ENCODE results near the gene WIPI1.
"Not testable (repeated sequence)": the region's sequence is repeated elsewhere in the genome, so short reads cannot be mapped to it uniquely, and the experiment has no call there.

WIPI1 gene

GRCh38 chr17:68418876-68419275, 38.4 kb downstream of the WIPI1 start:
- H3K36me3 ChIP-seq (replicated peaks) = peaks cover 12% of the 10 kb centered on the region
- H3K27ac ChIP-seq = no peak overlapping the region
- TF ChIP-seq, protein P1, sequence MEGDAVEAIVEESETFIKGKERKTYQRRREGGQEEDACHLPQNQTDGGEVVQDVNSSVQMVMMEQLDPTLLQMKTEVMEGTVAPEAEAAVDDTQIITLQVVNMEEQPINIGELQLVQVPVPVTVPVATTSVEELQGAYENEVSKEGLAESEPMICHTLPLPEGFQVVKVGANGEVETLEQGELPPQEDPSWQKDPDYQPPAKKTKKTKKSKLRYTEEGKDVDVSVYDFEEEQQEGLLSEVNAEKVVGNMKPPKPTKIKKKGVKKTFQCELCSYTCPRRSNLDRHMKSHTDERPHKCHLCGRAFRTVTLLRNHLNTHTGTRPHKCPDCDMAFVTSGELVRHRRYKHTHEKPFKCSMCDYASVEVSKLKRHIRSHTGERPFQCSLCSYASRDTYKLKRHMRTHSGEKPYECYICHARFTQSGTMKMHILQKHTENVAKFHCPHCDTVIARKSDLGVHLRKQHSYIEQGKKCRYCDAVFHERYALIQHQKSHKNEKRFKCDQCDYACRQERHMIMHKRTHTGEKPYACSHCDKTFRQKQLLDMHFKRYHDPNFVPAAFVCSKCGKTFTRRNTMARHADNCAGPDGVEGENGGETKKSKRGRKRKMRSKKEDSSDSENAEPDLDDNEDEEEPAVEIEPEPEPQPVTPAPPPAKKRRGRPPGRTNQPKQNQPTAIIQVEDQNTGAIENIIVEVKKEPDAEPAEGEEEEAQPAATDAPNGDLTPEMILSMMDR (IDR thresholded peaks at IDR 0.05; ENCODE audit: low read depth, low read length, missing control alignments) = no peak
- in situ Hi-C loops (cut with HindIII; ENCODE audit: low pct_ligation_motif_present, low sequenced_read_pairs) = no loop called here
- H3K4me3 ChIP-seq (ENCODE audit: low read depth, low read length) = no peak overlapping the region
- no peak for DNase-seq
- H3K27me3 ChIP-seq (replicated peaks) = no peaks in the 10 kb centered on the region

- no peak for DNase-seq
- H3K4me3 ChIP-seq (ENCODE audit: low read depth, low read length) = no peak overlapping the region
- no peak overlapping the region for H3K27ac ChIP-seq
- TF ChIP-seq, protein P1 (IDR thresholded peaks at IDR 0.05; ENCODE audit: low read depth, low read length, missing control alignments) = no peak
- H3K36me3 ChIP-seq (replicated peaks) = peaks cover 11% of the 10 kb centered on the region
- H3K27me3 ChIP-seq (replicated peaks) = no peaks in the 10 kb centered on the region
- in situ Hi-C loops (cut with HindIII; ENCODE audit: low pct_ligation_motif_present, low sequenced_read_pairs) = no loop called here
These were observed 40.0 kb downstream of the WIPI1 start for GRCh38 chr17:68417317-68417716.

DNA sequence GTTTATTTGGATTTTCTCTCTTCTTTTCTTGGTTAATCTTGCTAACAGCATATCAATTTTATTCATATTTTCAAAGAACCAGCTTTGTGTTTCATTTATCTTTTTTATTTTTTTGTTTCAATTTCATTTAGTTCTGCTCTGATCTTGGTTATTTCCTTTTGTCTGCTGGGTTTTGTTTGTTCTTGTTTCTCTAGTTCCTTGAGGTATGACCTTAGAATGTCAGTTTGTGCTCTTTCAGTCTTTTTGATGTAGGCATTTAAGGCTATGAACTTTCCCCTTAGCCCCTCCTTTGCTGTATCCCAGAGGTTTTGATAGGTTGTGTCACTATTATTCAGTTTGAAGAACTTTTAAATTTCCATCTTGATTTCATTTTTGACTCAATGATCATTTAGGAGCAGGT, 42.4 kb downstream of the WIPI1 start:
- H3K4me3 ChIP-seq (ENCODE audit: low read depth, low read length); DNase-seq; H3K27me3 ChIP-seq (replicated peaks); in situ Hi-C loops (cut with HindIII; ENCODE audit: low pct_ligation_motif_present, low sequenced_read_pairs); H3K27ac ChIP-seq; H3K36me3 ChIP-seq (replicated peaks): not testable (repeated sequence)

- H3K36me3 ChIP-seq (replicated peaks); H3K27me3 ChIP-seq (replicated peaks); H3K27ac ChIP-seq; in situ Hi-C loops (cut with HindIII; ENCODE audit: low pct_ligation_motif_present, low sequenced_read_pairs): not testable (repeated sequence)
- H3K4me3 ChIP-seq (ENCODE audit: low read depth, low read length) = peak overlapping the region; percentile 32
- peak; percentile 47 for DNase-seq
These were observed 43.4 kb downstream of the WIPI1 start for GRCh38 chr17:68413597-68414560.

DNA sequence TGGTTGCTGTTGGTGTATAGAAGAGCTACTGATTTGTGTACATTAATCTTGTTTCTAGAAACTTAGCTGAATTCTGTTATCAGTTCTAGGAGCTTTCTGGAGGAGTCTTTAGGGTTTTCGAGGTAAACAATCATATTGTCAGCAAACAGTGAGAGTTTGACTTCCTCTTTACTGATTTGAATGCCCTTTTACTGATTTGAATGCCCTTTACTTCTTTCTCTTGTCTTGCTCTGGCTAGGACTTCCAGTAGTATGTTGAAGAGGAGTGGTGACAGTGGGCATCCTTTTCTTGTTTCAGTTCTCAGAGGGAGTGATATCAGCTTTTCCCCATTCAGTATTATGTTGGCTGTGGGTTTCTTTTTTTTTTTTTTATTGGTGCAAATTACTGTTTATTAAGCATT, 49.6 kb downstream of the WIPI1 start:
- H3K27ac ChIP-seq; H3K4me3 ChIP-seq (ENCODE audit: low read depth, low read length); DNase-seq; in situ Hi-C loops (cut with HindIII; ENCODE audit: low pct_ligation_motif_present, low sequenced_read_pairs); H3K36me3 ChIP-seq (replicated peaks); H3K27me3 ChIP-seq (replicated peaks): not testable (repeated sequence)

GRCh38 chr17:68403837-68404236, 53.5 kb downstream of the WIPI1 start:
- DNase-seq; H3K27me3 ChIP-seq (replicated peaks); H3K36me3 ChIP-seq (replicated peaks); in situ Hi-C loops (cut with HindIII; ENCODE audit: low pct_ligation_motif_present, low sequenced_read_pairs); H3K27ac ChIP-seq; H3K4me3 ChIP-seq (ENCODE audit: low read depth, low read length): not testable (repeated sequence)

GRCh38 chr17:68403122-68403521, 54.2 kb downstream of the WIPI1 start:
- in situ Hi-C loops (cut with HindIII; ENCODE audit: low pct_ligation_motif_present, low sequenced_read_pairs) = no loop called here
- Histone ChIP-seq H3K4me3 (ENCODE audit: low read depth, low read length) (no peak overlapping the region), H3K36me3 (replicated peaks) (no peaks in the 10 kb centered on the region), H3K27ac (no peak overlapping the region), H3K27me3 (replicated peaks) (no peaks in the 10 kb centered on the region)
- TF ChIP-seq, protein P1 (IDR thresholded peaks at IDR 0.05; ENCODE audit: low read depth, low read length, missing control alignments) = no peak
- DNase-seq = no peak

DNA sequence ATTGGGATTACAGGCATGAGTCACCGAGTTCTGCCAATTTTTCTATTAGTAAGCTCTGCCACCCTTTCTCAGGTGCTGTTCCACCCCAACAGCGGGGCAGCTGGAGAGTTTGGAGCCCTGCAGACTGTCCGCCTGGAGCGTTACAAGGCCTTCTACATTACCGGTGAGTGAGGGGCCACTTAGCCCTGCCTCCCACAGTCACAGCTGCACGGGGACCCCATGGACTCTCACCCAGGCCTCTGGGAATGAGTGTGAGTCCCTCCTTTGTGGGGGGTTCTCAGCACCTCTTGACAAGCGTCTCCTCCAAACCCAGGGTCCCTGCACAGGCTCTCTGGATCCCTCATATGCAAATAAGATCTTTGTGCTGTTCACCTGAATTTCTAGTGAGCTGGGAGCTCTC, 56.0 kb downstream of the WIPI1 start:
- DNase-seq = no peak
- no peaks in the 10 kb centered on the region for H3K36me3 ChIP-seq (replicated peaks)
- no peak overlapping the region for H3K27ac ChIP-seq
- TF ChIP-seq, protein P1 (IDR thresholded peaks at IDR 0.05; ENCODE audit: low read depth, low read length, missing control alignments) = no peak
- H3K27me3 ChIP-seq (replicated peaks) = no peaks in the 10 kb centered on the region
- no peak overlapping the region for H3K4me3 ChIP-seq (ENCODE audit: low read depth, low read length)
- in situ Hi-C loops (cut with HindIII; ENCODE audit: low pct_ligation_motif_present, low sequenced_read_pairs) = no loop called here

All from brain microvascular endothelial cell (primary cell).